GM18505 (cell line): ENCODE results near the gene TJP1.
"Not testable (repeated sequence)": the region's sequence is repeated elsewhere in the genome, so short reads cannot be mapped to it uniquely, and the experiment has no call there.

Experiments
- ATAC-seq: cut with Tn5 transposase; IDR thresholded peaks from one replicate; pipeline ENCODE4 v1.9.1; 2021; ENCODE audit not compliant: unreplicated experiment
- POLR2A ChIP-seq: IDR thresholded peaks from 4 replicates; pipeline ENCODE4 v1.6.1; 2011; ENCODE audit warnings: borderline replicate concordance; ENCODE audit not compliant: insufficient read depth, insufficient read length; ENCODE audit errors: extremely low read depth

Gene TJP1

GRCh38 chr15:29670998-29671981, 151.0 kb downstream of the TJP1 start:
- no peak for TF ChIP-seq POLR2A
- no peak for ATAC-seq

DNA sequence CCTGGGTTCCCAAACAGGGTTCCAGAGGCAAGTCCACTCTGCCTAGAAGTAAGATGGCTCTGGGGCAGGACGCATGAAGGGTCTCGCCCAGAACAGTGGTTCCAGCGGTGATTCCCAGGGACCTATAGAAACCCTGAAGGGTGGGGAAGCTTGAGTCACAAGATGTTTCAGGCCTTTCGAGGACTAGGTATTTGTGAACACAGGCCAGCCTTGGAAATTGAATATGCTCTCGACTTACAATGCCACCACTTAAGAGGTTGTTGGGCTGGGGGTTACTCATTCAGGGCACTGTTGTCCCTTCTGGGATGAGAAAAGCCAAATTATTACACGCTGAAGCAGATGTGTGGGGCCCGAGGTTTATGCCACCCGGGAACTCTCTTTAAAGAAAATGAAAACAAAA, 152.0 kb downstream of the TJP1 start:
- no peak for TF ChIP-seq POLR2A
- ATAC-seq, result no peak

- no peak for TF ChIP-seq POLR2A
These were observed 152.4 kb downstream of the TJP1 start for GRCh38 chr15:29669823-29670222.

GRCh38 chr15:29668120-29668602, 154.1 kb downstream of the TJP1 start:
- no peak for ATAC-seq

More at GRCh38 chr15:29669823-29670222, 152.4 kb downstream of the TJP1 start:
- ATAC-seq, result no peak

DNA sequence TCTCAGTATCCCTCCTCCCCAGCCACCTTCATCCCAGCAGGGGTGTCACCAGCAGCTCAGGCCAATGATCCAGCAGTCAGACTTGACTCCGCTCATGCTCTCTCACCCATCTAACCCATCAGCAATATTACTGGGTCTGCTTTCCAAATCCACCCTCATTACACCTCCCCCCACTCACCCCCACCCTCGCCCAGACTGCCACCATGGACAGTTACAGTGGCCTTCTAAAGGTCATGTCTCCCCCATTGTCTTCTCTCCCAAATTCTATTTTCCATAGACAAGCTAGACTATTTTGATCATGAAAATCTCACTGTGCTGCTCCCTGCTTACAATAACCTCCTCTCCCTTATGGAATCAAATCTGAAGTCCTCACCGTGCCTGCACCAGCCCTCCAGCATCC, 156.0 kb downstream of the TJP1 start:
- ATAC-seq, result no peak

More at GRCh38 chr15:29668120-29668602, 154.1 kb downstream of the TJP1 start:
- no peak for TF ChIP-seq POLR2A

DNA sequence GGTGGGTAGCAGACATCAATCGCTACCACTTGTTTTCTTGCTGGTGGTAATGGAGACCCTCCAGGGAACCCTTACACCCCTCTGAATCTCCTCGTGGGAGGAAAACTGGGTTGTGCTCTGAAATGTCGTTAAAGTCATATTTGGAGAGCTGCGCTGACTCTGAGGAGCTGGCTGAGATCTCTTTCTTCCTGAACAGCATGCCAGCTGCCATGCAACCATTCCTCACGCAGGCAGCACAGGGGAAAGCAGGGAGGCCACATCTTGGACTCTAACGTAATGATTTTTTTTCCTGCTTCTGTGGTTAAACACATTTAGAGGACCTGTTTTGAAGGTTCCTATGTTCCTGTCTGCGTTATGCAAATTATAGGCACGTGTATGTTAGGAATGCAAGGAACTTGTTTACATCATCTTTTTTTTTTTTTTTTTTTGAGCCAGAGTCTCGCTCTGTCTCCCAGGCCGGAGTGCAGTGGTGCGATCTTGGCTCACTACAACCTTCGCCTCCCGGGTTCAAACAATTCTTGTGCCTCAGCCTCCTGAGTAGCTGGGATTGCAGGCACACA, 156.7 kb downstream of the TJP1 start:
- TF ChIP-seq POLR2A, result no peak
- ATAC-seq, result no peak

More for the DNA sequence above, 156.0 kb downstream of the TJP1 start:
- TF ChIP-seq POLR2A, result no peak

GRCh38 chr15:29664406-29664805, 157.9 kb downstream of the TJP1 start:
- ATAC-seq, result no peak
- TF ChIP-seq POLR2A, result no peak

GRCh38 chr15:29657476-29657817, 164.8 kb downstream of the TJP1 start:
- not testable (repeated sequence) for ATAC-seq

DNA sequence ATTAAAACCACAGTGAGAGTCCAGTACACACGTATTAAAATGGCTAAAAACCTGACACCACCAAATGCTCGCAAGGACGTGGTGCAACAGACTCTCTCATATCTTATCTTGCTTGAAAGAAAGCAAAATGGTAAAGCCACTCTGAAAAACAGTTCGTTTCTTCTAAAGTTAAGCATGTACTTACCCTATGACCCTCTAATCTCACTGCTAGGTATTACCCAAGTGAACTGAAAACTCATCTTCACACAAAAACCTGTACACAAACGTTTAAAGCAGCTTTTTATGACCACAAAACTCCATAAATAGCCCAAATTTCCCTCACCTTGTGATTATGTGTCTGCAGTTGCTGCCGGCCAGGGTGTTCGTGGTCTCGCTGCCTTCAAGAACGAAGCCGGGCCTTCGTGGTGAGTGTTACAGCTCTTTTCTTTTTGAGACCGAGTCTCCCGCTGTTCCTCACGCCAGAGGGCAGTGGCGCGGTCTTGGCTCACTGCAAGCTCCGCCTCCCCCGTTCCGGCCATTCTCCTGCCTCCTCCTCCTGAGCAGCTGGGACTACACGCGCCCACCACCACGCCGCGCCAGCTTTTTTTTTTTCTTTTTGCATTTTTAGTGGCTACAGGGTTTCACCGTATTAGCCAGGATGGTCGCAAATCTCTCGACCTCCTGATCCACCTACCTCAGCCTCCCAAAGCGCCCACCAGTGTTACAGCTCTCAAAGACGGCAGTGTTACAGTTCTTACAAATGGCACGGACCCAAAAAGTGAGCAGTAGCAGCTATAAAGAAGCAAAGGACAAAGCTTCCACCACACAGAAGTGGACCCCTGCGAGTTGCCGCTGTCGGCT, 165.4 kb downstream of the TJP1 start:
- TF ChIP-seq POLR2A, result no peak
- ATAC-seq, result no peak

- no peak for ATAC-seq
- TF ChIP-seq POLR2A, result no peak
These were observed 169.7 kb downstream of the TJP1 start for GRCh38 chr15:29652595-29652994.

DNA sequence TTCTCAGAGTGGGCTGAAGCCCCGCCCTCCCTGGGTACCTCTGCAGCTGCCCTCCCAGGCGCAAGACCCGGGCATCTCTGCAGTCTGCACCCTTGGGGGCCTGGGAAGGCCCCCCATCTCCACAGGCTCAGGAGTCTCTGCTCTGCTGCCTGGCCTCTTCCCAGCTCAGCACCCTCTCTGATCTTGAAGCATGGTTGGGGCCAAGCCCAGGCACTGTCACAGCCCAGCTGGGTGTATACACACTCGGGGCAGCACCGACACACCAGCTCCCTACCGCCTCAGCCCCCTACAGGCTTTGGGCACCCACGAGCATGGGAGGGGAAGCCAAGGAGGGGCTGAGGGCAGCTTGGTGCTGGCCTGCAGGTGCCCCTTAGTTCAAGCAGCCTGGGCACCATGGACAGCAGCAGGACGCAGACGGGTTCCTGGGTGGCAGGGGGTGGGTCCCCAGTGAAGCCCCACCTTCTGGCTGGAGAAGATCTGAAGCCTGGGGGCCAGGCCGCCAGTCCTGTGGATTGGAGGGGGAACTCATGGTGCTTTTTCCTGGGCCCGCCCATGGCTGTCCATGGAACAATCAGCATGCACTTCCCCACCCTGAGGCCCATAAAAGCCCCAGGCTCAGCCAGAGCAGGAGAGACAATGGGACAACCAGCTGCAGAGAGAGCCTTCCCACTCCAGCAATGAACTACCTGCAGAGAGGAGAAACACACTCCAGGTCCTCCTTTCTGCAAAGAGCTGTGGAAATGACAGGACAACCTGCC, 170.6 kb downstream of the TJP1 start:
- ATAC-seq, result no peak
- no peak for TF ChIP-seq POLR2A
